NT2/D1 (cell line): ENCODE results near the gene MAP3K3.

Source experiments
- YY1 ChIP-seq: IDR thresholded peaks from 2 replicates; pipeline ENCODE4 v1.6.1; 2011; ENCODE audit not compliant: insufficient read length, insufficient read depth
- ZNF274 ChIP-seq: IDR thresholded peaks from 2 replicates; pipeline ENCODE4 v1.6.1; 2011; ENCODE audit warnings: mild to moderate bottlenecking, low read depth, low read length

DNA sequence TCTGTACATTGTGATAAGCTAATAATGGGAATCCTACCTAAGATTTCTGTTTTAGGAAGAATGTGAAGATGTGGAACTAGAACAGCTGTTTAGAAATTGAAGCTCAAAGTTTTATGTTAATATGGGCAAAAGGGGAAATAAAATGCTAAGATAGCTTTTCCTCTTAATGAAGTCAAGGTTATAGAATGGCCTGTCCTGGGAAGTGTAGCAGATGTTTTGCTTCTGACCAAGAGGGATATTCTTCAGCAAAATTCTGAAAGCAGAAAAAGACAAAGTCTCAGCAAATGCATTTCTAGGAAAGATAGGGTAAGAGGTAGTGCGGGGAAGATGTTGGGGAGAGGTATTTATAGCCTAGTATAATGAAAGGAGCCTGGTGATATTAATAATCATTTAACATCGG, 13.1 kb downstream of the MAP3K3 start:
- TF ChIP-seq YY1: no peak
- TF ChIP-seq ZNF274: no peak
